Ureter (tissue), 1 donor: Measurements from ENCODE around the gene RMRP. TPM values are rescaled to one million over a fixed set of nuclear protein-coding genes. Genes with fewer than 3 reads are reported as not detected.

ENCODE experiments used
- DNase-seq: peaks from one replicate; pipeline ENCODE4 v3.0.0-alpha.2; 2020; ENCODE audit warnings: low spot score
- total RNA-seq: library from RNA; stranded (reverse); gene quantifications from one replicate; pipeline ENCODE4 v1.2.4, GENCODE V29; 2023
- donor health status: DM: yes; HTN: yes; CAD: no.

RMRP gene
- total RNA-seq, 1 donor from 2014 or later: 3,373 TPM

DNA sequence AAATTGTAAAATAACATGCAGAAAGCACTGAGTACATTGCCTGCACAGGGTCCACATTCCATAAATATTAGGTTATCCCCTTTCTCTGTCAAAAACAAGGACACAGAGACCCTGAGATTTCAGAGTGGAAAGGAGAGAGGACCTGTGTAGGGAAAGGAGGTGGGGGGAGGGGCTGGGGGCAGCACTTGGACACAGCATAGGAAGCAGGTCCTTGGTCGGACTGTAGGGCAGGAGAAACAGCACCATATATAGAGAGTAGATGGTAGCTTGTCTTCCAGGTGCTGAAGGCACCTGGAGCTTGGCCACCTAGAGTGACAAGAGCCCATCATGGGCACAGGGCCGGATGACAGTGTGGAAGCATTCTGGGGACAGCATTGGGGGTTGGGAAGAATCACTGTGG lies 29.5 kb upstream of the RMRP start:
- DNase-seq: no peak

DNA sequence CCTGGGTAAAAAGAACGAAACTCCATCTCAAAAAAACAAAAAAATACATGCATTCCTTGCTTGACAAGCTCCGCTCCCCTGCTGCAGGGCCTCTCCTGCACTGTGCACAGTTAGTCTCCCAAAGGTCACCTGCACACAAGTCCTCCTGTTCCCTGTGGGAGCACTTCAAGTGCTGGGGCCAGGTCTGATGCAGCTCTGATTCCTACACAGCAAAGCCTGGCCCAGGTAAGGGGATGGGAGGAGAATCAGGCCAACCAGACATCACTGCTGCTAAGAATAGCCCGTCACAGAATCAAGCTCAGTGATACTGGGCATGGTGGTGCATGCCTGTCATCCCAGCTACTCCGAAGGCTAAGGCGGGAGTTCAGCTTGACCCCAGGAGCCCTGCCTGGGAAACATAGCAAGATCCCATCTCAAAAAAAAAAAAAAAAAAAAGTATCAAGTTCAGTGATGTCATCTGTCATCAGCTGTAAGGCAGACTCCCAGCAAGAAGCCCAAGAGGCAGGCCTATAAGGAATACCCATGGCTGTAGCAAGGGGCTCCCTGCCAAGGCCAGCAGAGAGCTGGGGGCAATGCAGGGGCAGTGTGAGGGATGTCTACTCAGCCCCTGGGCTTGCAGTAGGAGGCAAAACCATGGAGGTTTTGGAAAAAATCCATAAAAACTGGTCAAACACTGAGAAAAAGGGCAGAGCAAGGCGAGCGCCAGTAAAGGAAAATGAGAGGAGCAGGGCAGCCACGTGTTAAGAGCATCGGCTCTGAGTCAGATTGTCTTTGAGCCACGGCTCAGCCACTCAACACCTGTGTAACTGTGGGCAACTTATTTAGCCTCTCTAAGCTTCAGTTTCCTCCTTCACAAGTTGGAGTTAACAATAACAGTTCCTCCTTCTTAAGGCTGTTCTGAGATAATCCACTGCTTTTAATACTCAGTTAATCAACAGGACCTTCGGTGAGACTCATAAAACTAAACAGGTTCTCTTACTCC lies 28.7 kb upstream of the RMRP start:
- no peak for DNase-seq

DNA sequence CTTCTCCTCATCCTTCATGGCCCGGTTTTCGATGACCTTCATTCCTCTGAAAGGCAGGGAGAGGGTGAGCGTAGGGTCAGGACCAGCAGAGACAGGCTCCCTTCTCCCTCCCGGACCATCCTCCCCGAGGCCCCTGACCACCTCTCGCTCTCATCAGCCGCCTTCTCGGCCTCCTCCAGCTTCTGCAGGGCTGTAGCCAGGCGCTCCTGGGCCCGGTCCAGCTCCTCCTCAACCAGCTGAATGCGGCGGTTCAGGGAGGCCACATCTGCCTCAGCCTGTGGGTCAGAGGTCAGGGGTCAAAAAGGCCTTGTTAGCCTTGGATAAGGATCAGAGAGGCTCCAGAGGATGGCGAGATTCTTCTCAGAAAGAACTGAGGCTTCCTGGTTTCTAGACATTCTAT lies 27.7 kb upstream of the RMRP start:
- DNase-seq: no peak

DNA sequence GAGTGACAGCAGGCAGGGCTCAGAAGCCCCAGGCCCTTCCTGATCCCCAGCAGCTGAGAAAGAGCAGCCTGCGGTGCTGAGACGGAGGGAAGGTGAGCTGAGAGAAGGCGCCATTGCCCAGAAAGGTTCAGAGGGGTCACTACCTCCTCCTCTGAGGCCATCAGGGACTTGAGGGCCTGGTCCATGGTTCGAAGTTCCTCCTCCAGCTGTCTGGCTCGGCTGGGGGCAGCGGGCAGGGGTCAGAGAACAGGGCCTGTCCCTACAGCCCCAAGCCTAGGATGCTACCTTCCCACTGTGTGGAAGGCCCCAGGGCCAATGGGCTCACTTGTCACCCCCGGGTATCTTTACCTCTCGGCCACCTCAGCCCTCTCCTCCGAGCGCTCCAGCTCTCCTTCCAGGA lies 27.1 kb upstream of the RMRP start:
- DNase-seq: no peak

DNA sequence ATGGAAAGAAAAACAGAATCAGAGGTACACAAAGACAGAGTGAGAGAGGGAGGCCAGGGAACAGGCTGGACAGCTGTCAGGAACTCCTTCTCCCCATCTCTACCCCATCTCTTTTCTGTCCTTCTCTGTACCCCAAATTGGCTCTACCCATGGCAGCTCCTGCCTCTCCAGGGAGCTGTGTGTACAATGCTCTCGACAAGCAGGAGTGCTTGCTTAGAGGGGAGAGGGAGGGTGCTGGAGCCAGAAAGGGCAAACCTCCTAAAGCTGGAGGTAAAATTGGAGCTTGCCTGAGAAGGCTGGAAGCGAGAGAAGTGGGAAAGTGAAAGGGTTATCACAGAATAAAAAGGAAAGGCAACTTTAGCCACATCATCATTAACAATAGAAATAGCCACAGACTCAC lies 25.5 kb upstream of the RMRP start:
- DNase-seq: no peak

DNA sequence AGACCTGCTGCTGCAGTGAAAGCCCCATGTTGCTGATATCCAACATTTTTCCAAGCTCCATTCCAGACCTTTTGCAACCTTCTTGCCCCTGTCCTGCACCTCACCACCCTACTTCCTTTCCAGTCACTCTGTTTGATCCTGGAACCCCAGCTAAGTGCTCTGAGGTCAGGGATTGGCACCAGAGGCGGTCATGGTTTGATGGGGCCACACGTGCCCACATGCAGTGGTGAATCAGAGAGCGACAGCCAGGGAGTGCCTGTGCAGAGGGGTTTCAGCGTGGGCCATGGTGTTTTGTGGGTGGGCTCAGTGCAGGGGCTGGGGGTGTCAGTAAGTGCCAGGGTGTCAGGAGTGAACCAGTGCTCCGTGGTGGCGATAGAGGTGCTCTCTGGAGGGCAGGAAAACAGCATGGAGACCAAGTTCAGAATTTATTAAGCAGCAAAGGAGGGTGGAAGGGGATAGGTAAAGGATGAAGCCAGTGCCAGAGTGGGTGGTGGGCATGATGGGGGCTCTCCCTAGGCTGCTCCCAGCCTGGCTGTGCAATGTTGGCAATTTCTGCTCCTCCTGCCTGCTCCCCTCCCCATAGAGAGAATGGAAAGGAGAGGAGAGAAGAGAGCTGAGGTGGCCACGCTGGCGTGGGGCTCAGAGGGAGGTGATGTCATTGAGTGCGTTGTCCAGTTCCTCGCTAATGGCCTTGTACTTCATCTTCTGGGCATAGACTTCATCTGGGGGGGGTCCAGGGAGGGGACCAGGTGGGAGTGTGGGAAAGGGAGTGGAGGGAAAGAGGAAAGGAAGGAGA lies 24.9 kb upstream of the RMRP start:
- DNase-seq: no peak

DNA sequence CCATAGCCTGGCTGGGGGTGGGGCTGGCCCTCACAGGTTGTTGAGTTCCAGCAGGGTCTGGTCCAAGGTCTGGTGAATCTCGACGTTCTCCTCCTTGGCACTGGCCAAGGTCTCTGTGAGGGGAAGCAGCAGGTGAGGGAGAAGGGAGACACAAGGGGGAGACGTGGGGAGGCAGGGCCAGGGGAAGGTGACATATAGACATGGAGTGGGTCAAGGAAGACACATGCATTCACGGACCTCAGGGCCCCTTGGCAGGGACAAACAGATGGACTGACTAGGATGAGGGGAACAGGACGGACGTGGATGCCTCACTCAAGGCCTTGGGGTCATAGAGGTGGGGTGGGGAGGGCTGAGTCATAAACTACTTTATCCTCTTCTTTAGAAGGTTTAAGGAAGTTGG lies 24.2 kb upstream of the RMRP start:
- DNase-seq: no peak

DNA sequence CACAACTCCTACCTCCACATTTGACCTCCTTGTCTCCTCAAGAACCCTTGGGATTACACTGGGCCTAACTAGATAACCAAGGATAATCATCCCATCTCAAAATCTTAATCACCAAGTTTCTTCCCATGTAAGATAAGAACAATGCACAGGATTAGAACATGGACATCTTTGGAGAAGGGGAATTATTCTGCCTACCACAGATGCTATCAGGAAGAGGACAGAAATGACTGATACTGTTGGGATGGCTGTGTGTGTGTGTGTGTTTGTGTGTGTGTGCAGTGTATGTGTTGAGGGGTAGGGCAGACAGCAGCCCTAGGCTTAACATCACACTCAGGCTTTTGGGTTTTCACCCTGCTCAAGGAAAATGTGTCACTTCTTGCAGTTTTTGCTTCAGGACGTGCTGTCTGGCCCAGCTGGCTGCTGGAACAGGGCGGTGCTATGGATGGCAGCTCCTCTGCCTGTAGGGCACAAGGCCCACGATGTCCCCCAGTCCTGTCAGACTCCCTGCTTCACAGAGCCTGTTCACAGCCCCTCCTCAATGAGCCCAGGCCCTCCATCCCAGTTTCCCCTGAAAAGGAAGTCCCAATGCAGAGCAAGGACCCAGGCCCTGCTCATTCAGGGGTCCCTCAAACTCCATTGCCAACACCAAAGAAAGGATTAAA lies 23.7 kb upstream of the RMRP start:
- no peak for DNase-seq

DNA sequence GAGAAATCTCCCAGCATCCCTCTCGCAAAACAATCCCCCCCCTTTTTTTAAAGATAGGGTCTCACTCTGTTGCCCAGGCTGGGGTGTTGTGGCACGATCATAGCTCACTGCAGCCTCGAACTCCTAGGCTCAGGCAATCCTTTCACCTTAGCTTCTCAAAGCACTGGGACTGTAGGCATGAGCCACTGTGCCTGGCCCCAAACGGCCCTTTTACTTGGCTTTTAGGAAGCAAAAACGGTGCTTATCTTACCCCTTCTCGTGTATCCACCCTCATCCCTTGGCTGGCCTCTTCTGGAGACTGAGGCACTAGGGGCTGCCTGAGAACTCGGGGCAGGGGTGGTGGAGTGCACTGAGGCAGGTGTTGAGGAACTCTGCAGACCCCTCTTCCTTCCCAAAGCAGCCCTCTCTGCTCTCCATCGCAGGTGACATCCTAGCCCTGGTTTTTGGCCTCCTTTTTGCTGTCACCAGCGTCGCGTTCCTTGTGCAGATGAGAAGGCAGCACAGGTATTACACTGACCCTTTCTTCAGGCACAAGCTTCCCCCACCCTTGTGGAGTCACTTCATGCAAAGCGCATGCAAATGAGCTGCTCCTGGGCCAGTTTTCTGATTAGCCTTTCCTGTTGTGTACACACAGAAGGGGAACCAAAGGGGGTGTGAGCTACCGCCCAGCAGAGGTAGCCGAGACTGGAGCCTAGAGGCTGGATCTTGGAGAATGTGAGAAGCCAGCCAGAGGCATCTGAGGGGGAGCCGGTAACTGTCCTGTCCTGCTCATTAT lies 22.7 kb upstream of the RMRP start:
- no peak for DNase-seq

DNA sequence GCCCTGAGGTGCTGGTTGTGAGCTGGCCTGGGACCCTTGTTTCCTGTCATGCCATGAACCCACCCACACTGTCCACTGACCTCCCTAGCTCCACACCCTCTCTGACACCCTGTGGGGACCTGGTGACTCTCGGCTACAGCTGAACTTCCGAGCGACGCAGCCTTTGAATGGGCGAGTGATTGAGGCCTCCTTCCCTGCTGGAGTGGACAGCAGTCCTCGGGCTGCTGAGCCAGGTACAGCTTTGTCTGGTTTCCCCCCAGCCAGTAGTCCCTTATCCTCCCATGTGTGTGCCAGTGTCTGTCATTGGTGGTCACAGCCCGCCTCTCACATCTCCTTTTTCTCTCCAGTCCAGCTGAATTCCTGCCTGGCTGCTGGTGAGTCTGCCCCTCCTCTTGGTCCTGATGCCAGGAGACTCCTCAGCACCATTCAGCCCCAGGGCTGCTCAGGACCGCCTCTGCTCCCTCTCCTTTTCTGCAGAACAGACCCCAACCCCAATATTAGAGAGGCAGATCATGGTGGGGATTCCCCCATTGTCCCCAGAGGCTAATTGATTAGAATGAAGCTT lies 22.0 kb upstream of the RMRP start:
- no peak for DNase-seq

DNA sequence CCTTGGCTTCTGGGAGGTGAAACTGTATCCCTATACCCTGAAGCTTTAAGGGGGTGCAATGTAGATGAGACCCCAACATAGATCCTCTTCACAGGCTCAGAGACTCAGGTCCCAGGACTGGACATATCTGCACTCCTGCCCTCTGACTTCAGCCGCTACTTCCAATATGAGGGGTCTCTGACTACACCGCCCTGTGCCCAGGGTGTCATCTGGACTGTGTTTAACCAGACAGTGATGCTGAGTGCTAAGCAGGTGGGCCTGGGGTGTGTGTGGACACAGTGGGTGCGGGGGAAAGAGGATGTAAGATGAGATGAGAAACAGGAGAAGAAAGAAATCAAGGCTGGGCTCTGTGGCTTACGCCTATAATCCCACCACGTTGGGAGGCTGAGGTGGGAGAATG lies 21.3 kb upstream of the RMRP start:
- DNase-seq: no peak

DNA sequence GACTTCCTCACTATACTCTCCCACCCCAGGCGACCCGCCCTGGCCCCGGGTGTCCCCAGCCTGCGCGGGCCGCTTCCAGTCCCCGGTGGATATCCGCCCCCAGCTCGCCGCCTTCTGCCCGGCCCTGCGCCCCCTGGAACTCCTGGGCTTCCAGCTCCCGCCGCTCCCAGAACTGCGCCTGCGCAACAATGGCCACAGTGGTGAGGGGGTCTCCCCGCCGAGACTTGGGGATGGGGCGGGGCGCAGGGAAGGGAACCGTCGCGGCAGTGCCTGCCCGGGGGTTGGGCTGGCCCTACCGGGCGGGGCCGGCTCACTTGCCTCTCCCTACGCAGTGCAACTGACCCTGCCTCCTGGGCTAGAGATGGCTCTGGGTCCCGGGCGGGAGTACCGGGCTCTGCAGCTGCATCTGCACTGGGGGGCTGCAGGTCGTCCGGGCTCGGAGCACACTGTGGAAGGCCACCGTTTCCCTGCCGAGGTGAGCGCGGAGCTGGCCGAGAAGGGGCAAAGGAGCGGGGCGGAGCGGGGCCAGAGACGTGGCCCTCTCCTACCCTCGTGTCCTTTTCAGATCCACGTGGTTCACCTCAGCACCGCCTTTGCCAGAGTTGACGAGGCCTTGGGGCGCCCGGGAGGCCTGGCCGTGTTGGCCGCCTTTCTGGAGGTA lies 18.0 kb upstream of the RMRP start:
- no peak for DNase-seq

DNA sequence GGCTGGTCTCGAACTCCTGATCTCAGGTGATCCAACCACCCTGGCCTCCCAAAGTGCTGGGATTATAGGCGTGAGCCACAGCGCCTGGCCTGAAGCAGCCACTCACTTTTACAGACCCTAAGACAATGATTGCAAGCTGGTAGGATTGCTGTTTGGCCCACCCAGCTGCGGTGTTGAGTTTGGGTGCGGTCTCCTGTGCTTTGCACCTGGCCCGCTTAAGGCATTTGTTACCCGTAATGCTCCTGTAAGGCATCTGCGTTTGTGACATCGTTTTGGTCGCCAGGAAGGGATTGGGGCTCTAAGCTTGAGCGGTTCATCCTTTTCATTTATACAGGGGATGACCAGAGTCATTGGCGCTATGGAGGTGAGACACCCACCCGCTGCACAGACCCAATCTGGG lies 17.4 kb upstream of the RMRP start:
- no peak for DNase-seq

DNA sequence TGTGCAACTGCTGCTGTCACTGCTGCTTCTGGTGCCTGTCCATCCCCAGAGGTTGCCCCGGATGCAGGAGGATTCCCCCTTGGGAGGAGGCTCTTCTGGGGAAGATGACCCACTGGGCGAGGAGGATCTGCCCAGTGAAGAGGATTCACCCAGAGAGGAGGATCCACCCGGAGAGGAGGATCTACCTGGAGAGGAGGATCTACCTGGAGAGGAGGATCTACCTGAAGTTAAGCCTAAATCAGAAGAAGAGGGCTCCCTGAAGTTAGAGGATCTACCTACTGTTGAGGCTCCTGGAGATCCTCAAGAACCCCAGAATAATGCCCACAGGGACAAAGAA lies 16.2 kb upstream of the RMRP start:
- no peak for DNase-seq

DNA sequence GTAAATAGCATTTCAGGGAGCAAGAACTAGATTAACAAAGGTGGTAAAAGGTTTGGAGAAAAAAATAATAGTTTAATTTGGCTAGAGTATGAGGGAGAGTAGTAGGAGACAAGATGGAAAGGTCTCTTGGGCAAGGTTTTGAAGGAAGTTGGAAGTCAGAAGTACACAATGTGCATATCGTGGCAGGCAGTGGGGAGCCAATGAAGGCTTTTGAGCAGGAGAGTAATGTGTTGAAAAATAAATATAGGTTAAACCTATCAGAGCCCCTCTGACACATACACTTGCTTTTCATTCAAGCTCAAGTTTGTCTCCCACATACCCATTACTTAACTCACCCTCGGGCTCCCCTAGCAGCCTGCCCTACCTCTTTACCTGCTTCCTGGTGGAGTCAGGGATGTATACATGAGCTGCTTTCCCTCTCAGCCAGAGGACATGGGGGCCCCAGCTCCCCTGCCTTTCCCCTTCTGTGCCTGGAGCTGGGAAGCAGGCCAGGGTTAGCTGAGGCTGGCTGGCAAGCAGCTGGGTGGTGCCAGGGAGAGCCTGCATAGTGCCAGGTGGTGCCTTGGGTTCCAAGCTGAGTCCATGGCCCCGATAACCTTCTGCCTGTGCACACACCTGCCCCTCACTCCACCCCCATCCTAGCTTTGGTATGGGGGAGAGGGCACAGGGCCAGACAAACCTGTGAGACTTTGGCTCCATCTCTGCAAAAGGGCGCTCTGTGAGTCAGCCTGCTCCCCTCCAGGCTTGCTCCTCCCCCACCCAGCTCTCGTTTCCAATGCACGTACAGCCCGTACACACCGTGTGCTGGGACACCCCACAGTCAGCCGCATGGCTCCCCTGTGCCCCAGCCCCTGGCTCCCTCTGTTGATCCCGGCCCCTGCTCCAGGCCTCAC lies 15.6 kb upstream of the RMRP start, which contains the start of gene CA9:
TSS of gene CA9 (plus strand) at position 797 of the 893 bp plus-strand sequence. CDS start at position 829, 32 bp downstream.
- DNase-seq: no peak

DNA sequence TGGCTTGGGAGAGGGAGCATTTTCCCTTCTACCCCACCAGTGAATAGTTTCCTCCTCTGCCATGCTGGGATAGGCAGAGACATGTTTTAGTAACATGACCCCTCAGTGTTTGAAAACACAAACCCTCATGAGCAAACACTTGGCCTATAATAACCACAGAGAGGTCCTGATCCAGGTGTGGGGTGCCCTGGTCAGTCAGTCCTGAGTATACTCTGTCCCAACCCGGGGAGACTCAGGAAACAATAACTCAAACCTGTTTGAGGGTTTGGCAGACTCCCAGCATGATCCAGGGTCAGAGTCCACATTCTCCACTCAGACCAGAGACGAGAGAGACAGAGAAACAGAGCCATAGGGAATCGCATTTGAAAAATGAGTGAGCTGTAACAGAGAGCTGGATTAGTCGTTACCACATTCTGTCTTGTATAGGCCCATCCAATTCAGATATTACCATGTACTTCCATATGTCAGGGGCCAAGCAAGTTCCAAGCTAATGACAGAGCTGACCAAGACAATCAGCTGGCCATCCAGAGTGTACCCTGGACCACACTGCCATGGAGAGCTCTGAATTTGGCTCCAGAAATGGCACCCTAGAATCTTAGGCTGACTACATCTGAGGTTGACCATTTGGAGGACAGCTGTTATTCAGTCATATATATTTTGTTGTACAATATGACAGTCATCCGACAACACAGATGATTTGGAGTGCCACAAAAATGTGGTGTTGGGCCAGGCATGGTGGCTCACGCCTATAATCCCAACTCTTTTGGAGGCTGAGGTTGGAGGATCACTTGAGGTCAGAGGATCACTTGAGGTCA lies 11.7 kb upstream of the RMRP start:
- DNase-seq: no peak

DNA sequence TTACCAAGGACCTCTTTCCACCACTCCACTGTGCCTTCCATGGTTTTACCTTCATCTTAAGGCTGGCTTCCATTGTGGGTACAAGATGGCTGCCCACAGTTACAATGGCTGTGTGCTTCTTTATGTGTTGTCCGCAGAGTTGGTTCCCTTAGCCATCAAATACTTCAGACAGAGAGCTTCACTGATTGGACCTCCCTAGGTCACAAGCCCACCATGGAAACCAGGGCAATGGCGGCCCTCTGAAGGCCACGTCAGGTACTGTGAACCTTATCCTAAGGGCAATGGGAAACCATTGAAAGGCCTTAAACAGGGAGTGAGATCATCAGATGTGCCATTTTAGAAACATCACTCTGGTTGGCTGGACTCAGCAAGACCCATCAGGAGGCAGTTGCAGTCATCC lies 10.1 kb upstream of the RMRP start:
- no peak for DNase-seq

DNA sequence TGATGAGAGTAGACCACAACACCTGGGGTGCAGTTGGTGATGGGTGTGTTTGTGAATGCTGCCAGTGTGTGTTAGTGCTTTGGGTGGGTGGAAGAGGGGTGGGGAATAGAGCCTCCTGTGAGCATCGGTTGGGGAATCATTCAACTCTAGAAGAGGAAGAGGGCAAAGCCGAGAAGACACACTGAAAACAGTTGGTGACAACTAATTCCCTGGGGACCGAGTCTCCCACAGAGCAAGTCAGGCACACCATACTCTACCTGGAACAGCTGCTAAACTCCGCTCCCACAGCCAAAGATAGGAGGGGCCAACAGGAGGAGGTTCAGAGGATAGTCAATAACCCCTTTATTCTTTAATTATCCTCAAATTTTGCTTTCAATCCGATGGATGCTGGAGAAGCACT lies 8.7 kb upstream of the RMRP start:
- no peak for DNase-seq

DNA sequence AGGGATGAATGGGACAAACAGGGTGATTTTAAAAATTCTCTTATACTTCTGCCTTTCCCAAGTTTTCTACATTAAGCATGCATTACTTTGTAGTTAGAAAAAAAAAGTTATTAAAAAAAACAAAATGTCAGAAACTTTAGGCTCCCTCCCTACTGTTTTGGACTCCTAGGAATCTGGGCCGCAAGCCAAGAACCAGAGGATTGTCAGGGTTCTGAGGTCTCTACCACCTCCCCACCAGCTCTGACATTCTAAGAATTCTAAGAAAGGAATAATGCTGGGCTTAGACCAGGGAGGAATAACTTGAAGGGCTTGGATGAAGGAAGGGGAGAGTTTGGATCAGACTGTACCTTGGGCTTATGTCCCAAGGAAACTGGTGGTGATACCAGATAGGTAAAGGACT lies 8.2 kb upstream of the RMRP start:
- DNase-seq: no peak
